HG02870 (cell line): ENCODE measurements around the gene DNAJC1.
A peak's percentile ranks its signal among the peaks of the same experiment; 100 is the strongest.
"Not testable (repeated sequence)": the region's sequence is repeated elsewhere in the genome, so short reads cannot be mapped to it uniquely, and the experiment has no call there.

Source experiments
- ATAC-seq: cut with Tn5 transposase; IDR thresholded peaks from one replicate; pipeline ENCODE4 v1.9.1; 2021; ENCODE audit warnings: mild to moderate bottlenecking, moderate library complexity; ENCODE audit not compliant: unreplicated experiment

Gene DNAJC1

GRCh38 chr10:22003177-22003963 is at the start of gene DNAJC1:
TSS of gene DNAJC1 (minus strand) at chr10:22003730. CDS start at chr10:22003434, 296 bp downstream.
- ATAC-seq, result peak; percentile 96

- no peak for ATAC-seq
These were observed 49.5 kb upstream of the DNAJC1 start for GRCh38 chr10:22053048-22053447.

- ATAC-seq, result no peak
These were observed 46.1 kb upstream of the DNAJC1 start for GRCh38 chr10:22049635-22050034.

- no peak for ATAC-seq
These were observed 44.3 kb upstream of the DNAJC1 start for GRCh38 chr10:22047812-22048211.

GRCh38 chr10:22043327-22043633 is 39.8 kb upstream of the DNAJC1 start:
- ATAC-seq, result no peak

- ATAC-seq, result no peak
These were observed 39.2 kb upstream of the DNAJC1 start for GRCh38 chr10:22042557-22043326.

GRCh38 chr10:22034333-22034732 is 30.8 kb upstream of the DNAJC1 start:
- ATAC-seq, result no peak

GRCh38 chr10:22032268-22032667 is 28.7 kb upstream of the DNAJC1 start:
- ATAC-seq, result not testable (repeated sequence)

- no peak for ATAC-seq
These were observed 26.9 kb upstream of the DNAJC1 start for GRCh38 chr10:22030421-22030820.

- ATAC-seq, result no peak
These were observed 26.1 kb upstream of the DNAJC1 start for GRCh38 chr10:22029445-22030236.

- no peak for ATAC-seq
These were observed 24.1 kb upstream of the DNAJC1 start for GRCh38 chr10:22027364-22028238.

GRCh38 chr10:22026287-22026686 is 22.8 kb upstream of the DNAJC1 start:
- no peak for ATAC-seq

- ATAC-seq, result no peak
These were observed 20.0 kb upstream of the DNAJC1 start for GRCh38 chr10:22023508-22023907.

- ATAC-seq, result no peak
These were observed 18.9 kb upstream of the DNAJC1 start for GRCh38 chr10:22022257-22023032.

GRCh38 chr10:22021144-22021543 is 17.6 kb upstream of the DNAJC1 start:
- ATAC-seq, result not testable (repeated sequence)

- ATAC-seq, result no peak
These were observed 13.9 kb upstream of the DNAJC1 start for GRCh38 chr10:22017283-22018020.

- ATAC-seq, result no peak
These were observed 12.6 kb upstream of the DNAJC1 start for GRCh38 chr10:22016046-22016705.

GRCh38 chr10:22010973-22011408 is 7.5 kb upstream of the DNAJC1 start:
- ATAC-seq, result no peak
